GM20431 (cell line): ENCODE results near the gene KIF26A.

Experiments used
- in situ Hi-C: fragments of 300-500 bp; cut with MseI, MboI; formaldehyde crosslinking; loops from one replicate; pipeline ENCODE4 v1.15.0; 2020; ENCODE audit warnings: low sequenced_read_pairs; ENCODE audit not compliant: unreplicated experiment

Gene KIF26A

GRCh38 chr14:104187931-104188726 is 49.7 kb downstream of the KIF26A start:
- in situ Hi-C loops: no loop called here

- in situ Hi-C loops: no loop called here
Observed at GRCh38 chr14:104188727-104189400, 50.5 kb downstream of the KIF26A start.

GRCh38 chr14:104189629-104190335 is 51.4 kb downstream of the KIF26A start:
- in situ Hi-C loops: no loop called here

GRCh38 chr14:104190396-104191000 is 52.1 kb downstream of the KIF26A start:
- in situ Hi-C loops: no loop called here

GRCh38 chr14:104191409-104191997 is 53.1 kb downstream of the KIF26A start:
- in situ Hi-C loops: no loop called here

- in situ Hi-C loops: no loop called here
Observed at GRCh38 chr14:104192146-104192882, 53.9 kb downstream of the KIF26A start.

- in situ Hi-C loops: no loop called here
Observed at GRCh38 chr14:104192883-104193245, 54.5 kb downstream of the KIF26A start.

GRCh38 chr14:104194016-104194415 is 55.6 kb downstream of the KIF26A start:
- in situ Hi-C loops: no loop called here

- in situ Hi-C loops: no loop called here
Observed at GRCh38 chr14:104194716-104195115, 56.3 kb downstream of the KIF26A start.

- in situ Hi-C loops: no loop called here
Observed at GRCh38 chr14:104195361-104195760, 57.0 kb downstream of the KIF26A start.

- in situ Hi-C loops: no loop called here
Observed at GRCh38 chr14:104195878-104196277, 57.5 kb downstream of the KIF26A start.

- in situ Hi-C loops: no loop called here
Observed at GRCh38 chr14:104196461-104197140, 58.2 kb downstream of the KIF26A start.

GRCh38 chr14:104197449-104198247 is 59.3 kb downstream of the KIF26A start:
- in situ Hi-C loops: no loop called here

GRCh38 chr14:104199266-104199895 is 61.0 kb downstream of the KIF26A start:
- in situ Hi-C loops: no loop called here

- in situ Hi-C loops: no loop called here
Observed at GRCh38 chr14:104200106-104200505, 61.7 kb downstream of the KIF26A start.

- in situ Hi-C loops: no loop called here
Observed at GRCh38 chr14:104200591-104200990, 62.2 kb downstream of the KIF26A start.

GRCh38 chr14:104201063-104201462 is 62.7 kb downstream of the KIF26A start:
- in situ Hi-C loops: no loop called here

GRCh38 chr14:104201496-104201895 is 63.1 kb downstream of the KIF26A start:
- in situ Hi-C loops: no loop called here
